CMK (cell line): ENCODE results near the gene CCDC9.
"Not testable (repeated sequence)": the region's sequence is repeated elsewhere in the genome, so short reads cannot be mapped to it uniquely, and the experiment has no call there.

Experiments used
- DNase-seq: peaks from one replicate; pipeline ENCODE4 v3.0.0-alpha.2; 2010; ENCODE audit warnings: low read depth

The CCDC9 gene

GRCh38 chr19:47232422-47233211 is 23.7 kb upstream of the CCDC9 start:
- DNase-seq, result no peak

GRCh38 chr19:47236072-47236675 is 20.2 kb upstream of the CCDC9 start:
- DNase-seq, result no peak

- DNase-seq, result no peak
Measured at GRCh38 chr19:47239152-47239551, 17.2 kb upstream of the CCDC9 start.

- DNase-seq, result no peak
Measured at GRCh38 chr19:47239610-47240296, 16.6 kb upstream of the CCDC9 start.

- DNase-seq, result no peak
Measured at GRCh38 chr19:47240556-47240955, 15.8 kb upstream of the CCDC9 start.

GRCh38 chr19:47240996-47241918 is 15.1 kb upstream of the CCDC9 start:
- peak; percentile 57 for DNase-seq

GRCh38 chr19:47241919-47242577 is 14.3 kb upstream of the CCDC9 start:
- no peak for DNase-seq

GRCh38 chr19:47243364-47243775 is 13.0 kb upstream of the CCDC9 start:
- DNase-seq, result peak; percentile 39

- DNase-seq, result peak; percentile 98
Measured at GRCh38 chr19:47243776-47244547, 12.4 kb upstream of the CCDC9 start.

GRCh38 chr19:47247308-47247990 is 8.9 kb upstream of the CCDC9 start:
- DNase-seq, result peak; percentile 71

- DNase-seq, result not testable (repeated sequence)
Measured at GRCh38 chr19:47253016-47253415, 3.3 kb upstream of the CCDC9 start.

- DNase-seq, result no peak
Measured at GRCh38 chr19:47253467-47253881, 2.9 kb upstream of the CCDC9 start.

- DNase-seq, result no peak
Measured at GRCh38 chr19:47253970-47254369, 2.4 kb upstream of the CCDC9 start.

GRCh38 chr19:47256693-47257410 is 527 bp downstream of the CCDC9 start:
- DNase-seq, result peak; percentile 98

- no peak for DNase-seq
Measured at GRCh38 chr19:47257411-47258169, 1.3 kb downstream of the CCDC9 start.

GRCh38 chr19:47258434-47258833 is 2.1 kb downstream of the CCDC9 start:
- DNase-seq, result no peak

GRCh38 chr19:47258895-47259555 is 2.7 kb downstream of the CCDC9 start:
- DNase-seq, result no peak

- DNase-seq, result no peak
Measured at GRCh38 chr19:47260476-47260875, 4.2 kb downstream of the CCDC9 start.
